ENCODE results near the gene GRK5.
"Not testable (repeated sequence)": the region's sequence is repeated elsewhere in the genome, so short reads cannot be mapped to it uniquely, and the experiment has no call there.

Gene GRK5

DNA sequence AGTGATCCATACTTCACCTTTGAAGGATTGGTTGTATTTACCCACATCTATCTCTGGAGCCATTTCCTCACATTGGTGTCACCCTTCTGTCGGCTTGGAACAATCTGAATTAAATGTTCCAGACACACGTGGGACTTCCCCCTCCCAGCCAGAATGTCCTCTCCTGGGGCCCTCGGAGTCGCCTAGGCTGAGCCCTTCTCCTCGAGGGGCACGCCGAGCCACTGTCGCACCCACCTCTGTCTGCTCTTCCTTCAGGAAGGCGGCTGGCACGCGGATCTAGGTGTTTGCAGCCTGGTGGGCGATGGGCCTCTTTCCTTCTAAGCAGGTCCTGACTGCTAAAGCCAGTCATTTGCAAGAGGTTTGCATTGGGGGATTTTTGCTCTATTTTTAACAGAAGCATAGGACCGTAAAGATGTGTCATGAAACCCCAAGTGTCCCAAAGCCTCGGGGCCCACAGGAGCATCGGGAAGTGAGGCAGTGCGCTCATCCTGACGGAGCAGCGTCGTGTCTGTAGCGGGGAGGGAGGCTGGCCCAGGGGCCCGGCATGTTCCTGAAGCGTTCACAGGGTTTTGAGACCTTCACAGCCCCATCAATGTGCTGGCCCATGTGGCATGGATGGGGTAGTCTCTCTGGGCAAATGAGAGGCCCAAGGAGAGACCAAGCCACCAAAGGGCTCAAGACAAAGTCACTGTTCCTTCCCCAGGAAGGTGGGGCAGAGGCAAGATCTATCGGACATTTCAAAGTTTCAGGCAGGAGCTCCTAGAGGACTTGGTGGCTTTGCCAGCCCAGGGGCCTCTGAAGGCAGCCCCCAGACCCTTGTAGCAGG lies 248.5 kb downstream of the GRK5 start:
- no peak for DNase-seq (ENCODE audit: low read depth in 3 of 3)

DNA sequence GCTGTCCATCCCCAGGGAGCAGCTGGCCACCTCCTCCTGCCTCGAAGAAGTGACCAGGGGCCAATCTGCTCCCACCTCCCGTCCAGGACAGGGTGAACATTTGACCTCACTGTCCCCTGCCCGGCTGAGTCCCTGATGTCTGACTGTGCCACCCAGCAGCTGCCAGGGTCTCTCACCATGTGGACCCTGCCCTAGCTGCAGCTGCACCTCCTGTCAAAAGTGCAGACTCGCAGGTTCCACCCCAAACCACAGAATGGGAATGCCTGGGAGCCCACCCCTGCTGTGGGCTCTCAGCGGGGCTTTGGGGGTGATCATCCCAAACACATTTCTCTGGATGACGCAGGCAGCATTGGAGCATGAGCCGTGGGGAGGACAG lies 249.1 kb downstream of the GRK5 start:
- no peak for DNase-seq (ENCODE audit: low read depth in 3 of 3)

DNA sequence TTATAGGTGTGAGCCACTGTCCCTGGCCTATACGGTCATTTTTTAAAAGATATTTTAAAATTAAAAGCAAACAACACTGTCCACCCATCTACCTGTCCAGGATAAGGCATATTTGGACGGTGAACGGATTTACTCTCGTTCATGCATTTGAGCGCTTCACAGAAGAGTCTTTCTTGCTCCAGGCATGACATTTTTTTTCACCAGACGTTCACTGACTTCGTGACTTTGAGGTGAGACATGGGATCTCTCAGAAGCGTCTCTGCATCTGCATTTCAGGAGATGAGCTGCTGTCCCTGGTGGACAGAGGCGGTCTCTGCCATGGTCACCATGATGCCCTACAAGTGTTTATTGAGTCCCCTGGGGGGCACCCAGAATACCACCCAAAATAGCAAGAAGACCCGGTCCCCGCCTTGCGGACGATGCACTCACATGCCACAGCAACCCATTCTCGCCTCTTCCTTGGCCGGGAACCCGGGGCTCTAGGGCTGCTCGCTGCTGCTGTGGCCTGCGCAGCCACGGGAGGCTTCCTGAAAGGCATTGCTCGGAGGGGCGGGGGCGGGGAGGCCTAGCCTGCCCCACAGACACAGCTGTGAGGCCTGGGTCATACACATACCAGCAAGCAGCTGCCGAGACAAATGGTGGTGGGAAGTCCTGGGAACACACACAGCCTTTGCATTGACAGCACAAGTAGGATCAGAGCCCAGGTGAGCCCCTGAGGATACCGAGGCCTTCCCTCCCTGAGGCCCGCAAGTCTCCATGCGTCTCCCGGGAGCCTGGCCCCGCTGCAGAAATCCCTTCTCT lies 250.8 kb downstream of the GRK5 start:
- no peak for DNase-seq (ENCODE audit: low read depth in 3 of 3)

DNA sequence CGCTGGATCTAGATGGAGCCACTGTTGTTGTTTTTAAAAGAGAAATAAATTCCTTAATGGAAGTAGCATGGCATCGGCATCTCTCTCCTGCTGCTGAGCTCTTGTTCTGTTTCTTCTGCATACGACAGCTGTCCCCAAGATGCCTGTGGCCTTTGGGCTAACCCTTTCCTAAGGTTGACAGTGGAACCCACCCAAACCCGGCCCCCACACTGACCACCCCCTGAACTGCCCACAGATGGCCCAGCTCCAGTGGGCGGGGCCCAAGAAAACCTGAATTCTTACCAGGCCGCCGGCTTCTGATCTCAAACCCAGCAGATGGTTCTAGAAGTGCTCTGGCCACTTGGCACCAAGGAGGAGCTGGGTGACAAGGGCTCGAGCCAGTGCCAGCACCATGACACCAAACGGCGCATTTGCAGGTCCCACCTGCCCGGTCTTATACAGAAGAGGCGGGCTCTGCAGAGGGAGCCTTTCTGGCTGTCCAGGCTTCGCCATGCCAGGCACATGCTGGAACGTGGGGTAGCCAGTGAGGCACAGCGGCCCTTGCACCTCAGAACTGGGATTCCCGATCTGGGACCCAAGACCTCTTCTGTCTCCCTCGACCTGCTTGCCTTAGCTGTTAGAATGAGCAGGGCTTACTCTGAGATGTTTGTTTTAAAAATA lies 252.4 kb downstream of the GRK5 start:
- DNase-seq (ENCODE audit: low read depth in 3 of 3) = no peak

DNA sequence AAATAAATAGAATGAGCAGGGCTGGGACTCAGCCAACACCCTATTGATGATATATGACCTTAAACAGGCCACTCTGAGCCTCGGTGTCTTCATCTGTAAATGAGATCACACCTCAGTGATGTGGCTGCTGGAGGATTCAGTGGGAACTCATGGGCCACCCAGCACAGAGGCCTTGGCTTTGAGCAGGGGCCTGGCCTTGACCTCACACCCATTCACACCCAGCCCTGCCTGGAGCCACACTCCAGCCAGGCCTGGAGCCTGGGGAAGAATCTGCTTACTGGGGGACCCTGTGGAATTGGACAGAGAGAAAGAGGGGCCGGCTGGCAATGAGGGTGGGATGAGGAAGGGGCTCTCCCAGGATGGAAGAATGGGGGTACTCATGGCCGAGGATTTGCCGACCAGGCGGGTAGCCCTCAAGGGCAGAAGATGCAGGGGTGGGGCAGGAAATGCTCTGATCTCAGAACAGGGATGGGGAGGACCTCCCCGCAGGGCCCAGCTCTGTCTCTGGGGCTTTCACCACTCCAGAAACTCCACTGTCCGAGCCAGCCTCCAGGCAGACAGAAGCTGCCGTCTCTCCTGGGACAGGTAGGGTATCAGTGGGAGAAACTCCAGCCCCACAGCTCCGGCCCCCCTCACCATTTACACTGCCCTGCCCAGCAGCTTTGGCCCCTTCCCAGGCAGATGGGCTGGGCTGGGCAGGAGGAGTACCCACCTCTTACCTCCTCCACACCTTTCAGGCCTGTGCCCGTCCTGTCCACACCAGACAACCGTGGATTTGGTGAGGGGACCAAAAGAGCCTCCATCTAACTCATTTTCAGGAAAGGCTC lies 253.2 kb downstream of the GRK5 start:
- no peak for DNase-seq (ENCODE audit: low read depth in 3 of 3)

DNA sequence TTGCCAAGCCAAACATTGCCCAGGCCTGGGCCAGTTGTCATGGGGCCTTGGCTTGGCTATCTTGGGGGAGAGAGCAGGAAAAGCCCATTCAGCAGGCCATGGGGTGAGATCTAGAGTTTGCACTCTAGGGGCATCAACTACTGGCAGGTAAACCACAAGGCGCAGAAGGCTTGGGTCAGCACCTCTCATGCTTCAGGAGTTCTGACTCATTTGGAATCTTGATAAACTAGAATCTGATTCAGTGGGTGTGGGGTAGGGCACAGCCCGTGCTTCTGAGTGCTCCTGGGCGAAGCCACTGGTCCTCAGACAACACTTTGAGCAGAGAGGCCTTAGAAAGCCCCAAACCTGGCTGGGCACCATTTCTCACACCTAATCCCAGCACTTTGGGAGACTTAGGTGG lies 254.0 kb downstream of the GRK5 start:
- no peak for DNase-seq (ENCODE audit: low read depth in 3 of 3)

DNA sequence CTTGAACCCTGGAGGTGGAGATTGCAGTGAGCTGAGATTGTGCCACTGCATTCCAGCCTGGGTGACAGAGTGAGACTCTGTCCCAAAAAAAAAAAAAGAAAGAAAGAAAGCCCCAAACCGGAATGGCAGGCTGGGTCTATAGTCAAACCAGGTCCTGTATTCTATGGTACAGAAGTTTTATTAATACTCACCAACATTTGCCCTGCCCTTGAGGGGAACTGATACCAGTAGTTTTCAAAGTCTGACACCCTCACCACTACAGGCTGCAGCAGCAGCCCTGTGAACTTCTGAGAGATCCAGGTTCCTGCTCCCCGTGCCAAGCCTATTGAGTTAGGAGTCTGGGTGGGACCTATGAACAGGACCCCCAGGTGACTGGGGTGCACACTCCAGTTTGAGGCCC lies 254.6 kb downstream of the GRK5 start:
- no peak for DNase-seq (ENCODE audit: low read depth in 3 of 3)

DNA sequence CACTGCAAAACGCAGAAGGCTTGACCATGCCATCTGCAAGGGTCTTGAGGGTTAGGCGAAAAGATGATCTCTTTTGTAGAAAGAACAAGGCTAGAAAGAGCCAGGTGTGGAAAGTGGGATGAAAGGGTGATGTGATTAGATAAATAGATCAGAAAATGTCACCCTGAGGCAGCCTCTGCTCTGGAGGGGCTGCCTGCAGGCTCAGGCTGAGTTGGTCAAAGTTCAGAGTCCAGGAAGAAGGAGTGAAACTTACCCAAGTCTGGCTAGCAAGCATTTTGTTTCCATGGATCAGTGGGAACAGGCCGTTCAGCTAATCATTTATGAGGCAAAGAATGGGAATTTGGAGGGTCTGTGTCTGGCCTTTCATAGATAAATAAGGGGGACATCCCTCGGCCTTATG lies 255.4 kb downstream of the GRK5 start:
- no peak for DNase-seq (ENCODE audit: low read depth in 3 of 3)

DNA sequence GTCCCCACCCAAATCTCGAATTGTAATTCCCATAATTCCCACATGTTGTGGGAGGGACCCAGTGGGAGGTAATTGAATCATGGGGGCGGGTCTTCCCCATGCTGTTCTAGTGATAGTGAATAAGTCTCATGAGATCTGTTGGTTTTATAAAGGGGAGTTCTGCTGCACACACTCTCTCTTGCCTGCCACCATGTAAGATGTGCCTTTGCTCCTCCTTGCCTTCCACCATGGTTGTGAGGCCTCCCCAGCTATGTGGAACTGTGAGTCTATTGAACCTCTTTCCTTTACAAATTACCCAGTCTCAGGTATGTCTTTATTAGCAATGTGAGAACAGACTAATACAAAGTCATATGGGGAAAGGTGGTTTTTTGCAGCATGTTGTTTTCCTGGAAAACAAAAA lies 255.8 kb downstream of the GRK5 start:
- not testable (repeated sequence) for DNase-seq (ENCODE audit: low read depth in 3 of 3)

DNA sequence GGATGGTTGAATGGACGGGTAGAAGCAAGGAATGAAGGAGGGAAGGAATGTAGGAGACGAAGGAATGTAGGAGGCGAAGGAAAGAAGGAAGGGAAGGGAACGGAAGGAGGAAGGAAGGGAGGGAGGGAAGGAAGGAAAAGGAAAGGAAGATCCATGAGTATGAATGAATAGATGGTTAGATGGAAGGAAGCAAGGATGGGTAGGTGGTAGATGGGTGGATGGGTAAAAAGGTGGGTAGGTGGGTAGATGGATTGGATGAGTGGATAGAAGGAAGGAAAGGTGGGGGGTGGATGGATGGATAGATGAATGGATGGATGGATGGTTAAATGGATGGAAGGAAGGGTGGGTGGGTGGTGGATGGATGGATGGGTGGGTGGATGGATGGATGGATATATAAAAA lies 257.7 kb downstream of the GRK5 start:
- DNase-seq (ENCODE audit: low read depth in 3 of 3) = no peak

DNA sequence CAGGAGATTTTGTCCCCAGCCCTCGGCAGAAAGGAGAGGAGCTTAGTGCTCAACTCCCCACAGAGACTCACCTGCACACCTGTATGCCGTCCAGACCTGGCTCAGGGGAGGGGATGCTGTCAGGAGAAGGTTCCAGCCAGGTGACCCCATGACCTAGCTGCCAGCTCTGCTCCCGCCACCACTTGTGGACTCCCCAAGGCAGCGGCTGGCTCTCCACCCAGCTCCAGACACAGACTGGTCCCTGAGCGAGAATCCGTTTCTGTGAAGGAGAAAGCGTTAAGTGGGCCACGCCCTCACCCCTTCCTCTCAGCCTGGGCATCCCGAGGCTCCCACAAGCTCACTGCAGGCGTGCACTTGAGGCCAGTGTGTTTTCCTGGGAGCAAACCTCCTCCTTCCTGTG lies 258.7 kb downstream of the GRK5 start:
- DNase-seq (ENCODE audit: low read depth in 3 of 3) = no peak

DNA sequence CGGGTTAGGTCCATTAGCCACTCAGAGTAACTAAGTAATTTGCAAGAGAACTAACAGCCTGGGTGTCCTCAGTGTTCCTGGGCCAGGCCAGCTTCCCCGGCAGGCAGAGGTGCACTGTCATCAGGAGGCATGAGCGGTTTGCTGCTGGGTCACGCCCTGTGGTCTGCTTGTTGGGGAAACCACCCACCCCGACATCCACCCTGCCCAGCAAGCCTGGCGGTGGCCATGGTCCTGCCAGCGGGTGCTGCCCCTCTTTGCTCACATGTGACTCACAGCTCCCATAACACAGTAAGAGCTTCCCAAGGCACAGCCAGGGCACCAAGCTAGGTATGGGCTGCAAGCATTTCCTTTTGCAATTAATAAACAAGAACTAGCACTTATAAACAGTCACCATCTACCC lies 259.3 kb downstream of the GRK5 start:
- no peak for DNase-seq (ENCODE audit: low read depth in 3 of 3)

DNA sequence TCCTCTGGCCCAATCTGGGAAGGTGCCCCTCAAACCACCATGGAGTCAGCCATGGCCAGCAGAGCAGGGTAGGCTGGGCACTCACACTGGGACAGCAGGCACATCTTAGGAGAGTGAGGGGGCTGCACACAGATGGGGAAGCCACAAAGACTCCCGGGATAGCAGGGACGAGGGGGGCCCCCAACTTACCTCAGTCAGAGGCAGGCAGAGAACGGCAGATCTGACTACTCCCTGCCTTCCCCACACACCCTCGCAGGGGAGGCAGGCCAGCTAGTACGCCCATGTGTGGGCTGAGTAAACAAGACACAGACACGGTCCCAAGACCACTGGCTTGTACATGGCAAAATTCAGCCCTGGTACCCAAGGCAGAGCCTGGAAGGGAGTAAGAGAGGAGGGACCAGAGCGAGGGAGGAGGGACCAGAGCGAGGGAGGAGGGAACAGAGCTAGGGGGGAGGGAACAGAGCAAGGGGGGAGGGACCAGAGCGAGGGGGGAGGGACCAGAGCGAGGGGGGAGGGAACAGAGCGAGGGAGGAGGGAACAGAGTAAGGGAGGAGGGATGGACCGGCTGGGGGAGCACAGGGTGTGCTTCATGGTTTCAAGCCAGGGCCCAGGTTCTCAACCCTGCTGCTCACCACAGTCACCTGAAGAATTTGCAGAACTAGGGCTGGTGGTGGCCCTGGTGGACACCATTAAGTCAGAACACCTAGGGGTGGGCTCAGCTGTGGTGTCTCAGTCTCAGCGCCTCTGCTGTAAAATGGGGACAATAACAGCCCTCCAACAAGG lies 261.4 kb downstream of the GRK5 start:
- DNase-seq (ENCODE audit: low read depth in 3 of 3) = no peak

DNA sequence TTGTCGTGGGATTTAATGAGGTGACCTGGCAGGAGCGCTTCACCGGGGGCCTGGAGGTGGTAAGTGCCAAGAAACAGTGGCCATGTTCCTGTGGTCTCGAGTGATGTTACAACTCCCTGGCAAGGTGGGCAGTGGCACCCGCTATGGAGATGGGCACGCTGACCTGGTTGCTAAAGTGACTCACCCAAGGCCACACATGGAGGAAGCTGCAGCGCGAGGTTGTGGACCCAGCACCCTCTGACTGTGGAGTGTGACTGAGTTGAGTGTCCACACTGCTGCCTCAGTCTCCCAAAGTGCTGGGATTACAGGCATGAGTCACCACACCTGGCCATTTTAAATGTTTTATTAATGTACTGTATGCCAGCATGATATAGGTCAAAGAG lies 261.9 kb downstream of the GRK5 start:
- DNase-seq (ENCODE audit: low read depth in 3 of 3) = no peak

DNA sequence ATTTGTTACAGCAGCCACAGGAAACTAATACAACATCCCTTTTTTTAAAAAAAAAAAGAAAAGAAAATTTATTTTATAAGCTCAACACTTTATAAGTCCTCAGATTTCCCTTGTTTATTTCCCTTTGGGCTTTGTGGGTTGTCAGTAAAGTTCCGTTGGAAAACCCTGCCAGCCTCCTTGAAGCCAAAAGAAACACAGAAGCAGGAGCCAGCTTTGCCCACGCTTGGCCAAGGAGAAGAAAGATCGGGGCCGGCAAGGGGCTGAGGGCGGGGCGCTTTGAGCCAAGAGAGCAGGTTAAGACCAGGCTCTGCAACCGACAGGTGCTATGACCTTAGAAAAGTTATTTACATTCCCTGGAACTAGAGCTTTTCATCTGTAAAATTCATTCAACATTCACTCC lies 262.5 kb downstream of the GRK5 start:
- DNase-seq (ENCODE audit: low read depth in 3 of 3) = no peak

DNA sequence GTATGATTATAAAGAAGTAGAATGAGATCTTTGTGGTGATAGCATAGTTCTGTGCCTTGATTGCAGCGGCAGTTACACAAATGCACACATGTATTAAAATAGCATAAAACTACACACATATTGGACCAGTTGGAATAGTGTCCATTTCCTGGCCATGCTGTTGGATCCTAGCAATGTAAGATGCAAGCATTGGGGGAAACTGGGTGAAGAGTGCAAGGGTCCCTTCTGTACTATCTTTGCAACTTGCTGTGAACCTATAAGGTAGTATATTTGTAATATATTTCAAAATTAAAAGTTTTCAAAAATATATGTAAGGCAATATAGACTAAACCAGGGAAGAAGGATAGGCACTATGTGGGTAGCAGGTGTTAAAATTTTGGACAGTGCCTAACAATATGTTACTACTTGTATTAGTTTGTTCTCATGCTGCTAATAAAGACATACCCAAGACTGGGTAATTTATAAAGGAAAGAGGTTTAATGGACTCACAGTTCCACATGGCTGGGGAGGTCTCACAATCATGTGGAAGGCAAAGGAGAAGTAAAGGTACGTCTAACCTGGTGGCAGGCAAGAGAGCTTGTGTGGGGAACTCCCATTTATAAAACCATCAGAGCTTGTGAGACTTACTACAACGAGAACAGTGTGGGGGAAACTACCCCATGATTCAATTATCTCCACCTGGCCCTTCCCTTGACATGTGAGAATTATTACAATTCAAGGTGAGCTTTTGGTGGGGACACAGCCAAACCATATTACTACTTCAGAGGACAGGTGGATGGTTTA lies 263.7 kb downstream of the GRK5 start:
- no peak for DNase-seq (ENCODE audit: low read depth in 3 of 3)

DNA sequence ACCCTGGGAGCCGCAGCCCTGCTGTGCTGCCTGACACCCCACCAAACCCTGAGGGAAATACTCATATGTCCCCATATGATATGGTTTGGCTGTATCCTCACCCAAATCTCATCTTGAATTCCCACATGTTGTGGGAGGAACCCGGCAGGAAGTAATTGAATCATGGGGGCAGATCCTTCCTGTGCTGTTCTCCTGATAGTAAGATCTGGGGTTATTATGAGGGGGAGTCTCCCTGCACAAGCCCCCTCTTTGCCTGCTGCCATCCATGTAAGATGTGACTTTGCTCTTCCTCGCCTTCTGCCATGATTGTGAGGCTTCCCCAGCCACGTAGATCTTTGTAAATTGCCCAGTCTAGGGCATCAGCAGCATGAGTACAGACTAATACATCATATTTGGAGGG lies 266.4 kb downstream of the GRK5 start:
- DNase-seq (ENCODE audit: low read depth in 3 of 3) = no peak

DNA sequence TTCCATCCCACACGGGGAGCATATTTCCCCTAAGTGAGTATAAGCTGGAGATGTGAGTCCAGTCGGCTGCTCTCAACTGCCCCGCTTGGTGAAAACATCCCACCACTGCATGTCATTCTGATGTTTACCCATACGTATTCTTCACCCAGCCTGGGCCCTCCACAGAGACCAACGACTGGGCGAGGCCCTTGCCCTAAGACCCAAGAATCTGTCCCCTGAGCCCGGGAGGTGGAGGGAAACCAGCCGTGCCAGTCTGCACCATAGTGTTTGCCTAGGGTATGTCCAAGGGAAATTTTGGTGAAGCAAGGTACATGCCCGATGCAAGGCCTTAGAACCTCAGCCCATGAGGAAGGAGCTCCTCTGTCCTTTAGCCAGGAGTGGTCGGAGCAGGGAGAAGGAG lies 267.2 kb downstream of the GRK5 start:
- no peak for DNase-seq (ENCODE audit: low read depth in 3 of 3)

DNA sequence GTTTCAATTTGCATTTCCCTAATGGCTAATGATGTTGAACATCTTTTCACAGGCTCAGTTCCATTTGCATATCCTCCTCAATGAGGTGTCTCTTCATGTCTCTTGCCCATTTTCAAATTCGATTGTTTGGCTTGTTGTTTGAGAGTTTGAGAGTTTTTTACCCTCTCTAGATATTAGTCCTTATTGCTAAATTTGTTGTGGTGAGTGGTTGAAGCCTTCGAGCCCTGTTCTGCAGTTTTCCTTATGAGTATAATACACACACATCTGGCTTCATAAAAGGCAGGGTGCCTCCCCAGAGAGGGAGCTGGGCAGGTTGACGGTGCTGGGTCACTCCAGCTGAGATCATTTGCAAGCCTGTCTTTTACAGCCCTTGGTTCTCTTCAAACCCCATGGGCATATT lies 270.1 kb downstream of the GRK5 start:
- no peak for DNase-seq (ENCODE audit: low read depth in 3 of 3)

DNA sequence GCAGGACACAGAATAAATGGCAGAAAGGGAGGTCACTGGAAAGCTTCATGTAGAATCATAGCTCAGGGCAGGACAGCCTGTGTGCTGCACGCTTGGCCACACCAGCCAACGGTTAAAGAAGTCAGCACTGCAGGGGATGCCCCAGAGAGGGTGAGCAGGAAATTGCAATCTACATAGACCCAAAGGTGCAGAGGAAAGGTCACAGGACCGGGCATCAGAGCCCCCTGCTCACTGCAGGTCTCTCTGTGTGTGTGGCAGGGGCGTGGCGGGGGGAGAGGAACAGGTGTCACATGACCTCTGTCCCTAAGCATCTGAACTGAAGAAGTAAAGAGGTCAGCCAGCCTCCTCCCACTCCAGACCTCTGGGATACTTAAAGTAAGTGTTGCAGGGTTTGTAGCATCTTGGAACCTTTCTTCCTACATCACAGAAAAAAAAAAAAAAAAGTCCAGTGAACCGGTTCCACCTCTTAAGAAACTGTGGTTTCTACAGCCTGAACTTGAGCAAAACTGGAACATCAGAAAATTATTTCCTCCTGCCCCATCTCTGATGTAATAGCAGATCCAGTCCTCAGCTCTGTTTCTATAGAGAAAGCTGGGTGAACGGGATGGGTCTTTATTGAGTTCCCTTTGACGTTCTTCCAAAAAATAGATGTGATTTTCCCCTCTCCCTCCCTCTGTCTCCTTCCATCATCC lies 270.9 kb downstream of the GRK5 start:
- no peak for DNase-seq (ENCODE audit: low read depth in 3 of 3)

All from stimulated activated CD4-positive, alpha-beta T cell treated with anti-CD3 and anti-CD28 coated beads, TNF-alpha, amount 100 ng/mL, for 4 hours (primary cell).